ENCODE data around the gene SLC38A4.
"Not testable (repeated sequence)": the region's sequence is repeated elsewhere in the genome, so short reads cannot be mapped to it uniquely, and the experiment has no call there.

The SLC38A4 gene

GRCh38 chr12:46744283-46744682 lies 81.5 kb downstream of the SLC38A4 start:
- no peak overlapping the region for H3K4me3 ChIP-seq (ENCODE audit: low read length)
- TF ChIP-seq CTCF (conservative IDR thresholded peaks at IDR 0.05; ENCODE audit: low read length): no peak
- peak; percentile 86 for DNase-seq (ENCODE audit: low read depth)

- TF ChIP-seq CTCF (conservative IDR thresholded peaks at IDR 0.05; ENCODE audit: low read length): no peak
- DNase-seq (ENCODE audit: low read depth): peak; percentile 71
- no peak overlapping the region for H3K4me3 ChIP-seq (ENCODE audit: low read length)
These were observed 82.3 kb downstream of the SLC38A4 start for GRCh38 chr12:46743456-46743855.

GRCh38 chr12:46742271-46742670 lies 83.5 kb downstream of the SLC38A4 start:
- DNase-seq (ENCODE audit: low read depth): peak; percentile 5
- H3K4me3 ChIP-seq (ENCODE audit: low read length): not testable (repeated sequence)

GRCh38 chr12:46725332-46725731 lies 100.5 kb downstream of the SLC38A4 start:
- DNase-seq (ENCODE audit: low read depth): no peak
- no peak overlapping the region for H3K4me3 ChIP-seq (ENCODE audit: low read length)
- TF ChIP-seq CTCF (conservative IDR thresholded peaks at IDR 0.05; ENCODE audit: low read length): no peak

- H3K4me3 ChIP-seq (ENCODE audit: low read length): no peak overlapping the region
- TF ChIP-seq CTCF (conservative IDR thresholded peaks at IDR 0.05; ENCODE audit: low read length): no peak
These were observed 102.0 kb downstream of the SLC38A4 start for GRCh38 chr12:46723629-46724419.

GRCh38 chr12:46722394-46723185 lies 103.2 kb downstream of the SLC38A4 start:
- H3K4me3 ChIP-seq (ENCODE audit: low read length): no peak overlapping the region
- peak; percentile 77 for DNase-seq (ENCODE audit: low read depth)
- no peak for TF ChIP-seq CTCF (conservative IDR thresholded peaks at IDR 0.05; ENCODE audit: low read length)

More at GRCh38 chr12:46723629-46724419, 102.0 kb downstream of the SLC38A4 start:
- peak; percentile 33 for DNase-seq (ENCODE audit: low read depth)

- no peak for DNase-seq (ENCODE audit: low read depth)
- TF ChIP-seq CTCF (conservative IDR thresholded peaks at IDR 0.05; ENCODE audit: low read length): no peak
- no peak overlapping the region for H3K4me3 ChIP-seq (ENCODE audit: low read length)
These were observed 107.3 kb downstream of the SLC38A4 start for GRCh38 chr12:46718495-46718894.
